ENCODE results near the gene KRTAP12-2.

DNA sequence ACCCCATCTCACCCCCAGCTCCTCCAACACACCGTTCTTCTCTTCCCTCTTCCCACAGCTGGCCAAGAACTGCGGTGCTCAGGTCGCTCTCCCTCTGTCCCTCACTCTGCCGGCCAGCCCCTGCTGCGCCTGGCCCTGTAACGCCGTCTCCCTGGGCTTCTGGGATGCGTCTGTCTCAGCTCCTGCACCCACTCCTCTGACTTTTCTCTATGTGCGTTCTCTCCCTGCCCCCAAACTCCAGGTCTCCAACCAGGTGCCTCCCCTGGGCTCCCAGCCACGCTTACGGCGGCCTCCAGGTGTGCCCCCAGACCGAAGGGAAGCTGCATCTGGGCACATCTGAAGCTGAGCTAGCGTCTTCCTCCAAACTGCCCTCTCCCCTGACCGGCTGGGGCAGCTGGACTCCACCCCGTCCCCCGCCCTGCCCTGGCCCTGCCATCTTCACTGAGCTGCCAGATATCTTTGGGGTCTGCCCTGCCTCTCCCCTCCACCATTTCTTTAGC is 32.8 kb upstream of the KRTAP12-2 start:
- TF ChIP-seq, protein P1, sequence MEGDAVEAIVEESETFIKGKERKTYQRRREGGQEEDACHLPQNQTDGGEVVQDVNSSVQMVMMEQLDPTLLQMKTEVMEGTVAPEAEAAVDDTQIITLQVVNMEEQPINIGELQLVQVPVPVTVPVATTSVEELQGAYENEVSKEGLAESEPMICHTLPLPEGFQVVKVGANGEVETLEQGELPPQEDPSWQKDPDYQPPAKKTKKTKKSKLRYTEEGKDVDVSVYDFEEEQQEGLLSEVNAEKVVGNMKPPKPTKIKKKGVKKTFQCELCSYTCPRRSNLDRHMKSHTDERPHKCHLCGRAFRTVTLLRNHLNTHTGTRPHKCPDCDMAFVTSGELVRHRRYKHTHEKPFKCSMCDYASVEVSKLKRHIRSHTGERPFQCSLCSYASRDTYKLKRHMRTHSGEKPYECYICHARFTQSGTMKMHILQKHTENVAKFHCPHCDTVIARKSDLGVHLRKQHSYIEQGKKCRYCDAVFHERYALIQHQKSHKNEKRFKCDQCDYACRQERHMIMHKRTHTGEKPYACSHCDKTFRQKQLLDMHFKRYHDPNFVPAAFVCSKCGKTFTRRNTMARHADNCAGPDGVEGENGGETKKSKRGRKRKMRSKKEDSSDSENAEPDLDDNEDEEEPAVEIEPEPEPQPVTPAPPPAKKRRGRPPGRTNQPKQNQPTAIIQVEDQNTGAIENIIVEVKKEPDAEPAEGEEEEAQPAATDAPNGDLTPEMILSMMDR (IDR thresholded peaks at IDR 0.05) = no peak
- no peak for TF ChIP-seq POLR2AphosphoS5 (IDR thresholded peaks at IDR 0.05)

Measured in prostate gland (tissue), 2 donors.